K562 (cell line): Measurements from ENCODE around the gene BMPER. TPM values are rescaled to one million over a fixed set of nuclear protein-coding genes. Genes with fewer than 3 reads are reported as not detected.

Source experiments
- ATAC-seq: fragments of 200-7000 bp; cut with Tn5 transposase; 3 replicates; pipeline ENCODE4 v1.9.1; 2020; ENCODE audit warnings: moderate library complexity
- BruUV-seq: library from RNA; stranded (reverse); fragments of 400-500 nt; replicated peaks from 2 replicates; lab custom pipeline; 2021; lab: Mats Ljungman, UMichigan
- CTCF ChIA-PET: fragments of 300-600 bp; formaldehyde crosslinking; extraction: SDS; loops from one replicate; lab custom pipeline; 2021; ENCODE audit warnings: low intra/inter-chr PET ratio; lab: Yijun Ruan, JAX
- POLR2A ChIA-PET: fragments of 300-600, 350-650 bp; sonication (Branson Sonifier 250); formaldehyde crosslinking; extraction: SDS; loops from one replicate; lab custom pipeline; 2021; ENCODE audit warnings: antibody characterized with exemption, inconsistent platforms; lab: Yijun Ruan, JAX
- DNase-seq, 4 experiments: peaks; one replicate each; pipeline versions ENCODE4 v3.0.0 to v3.0.0-alpha.2; 2011 to 2018; ENCODE audit warnings: low spot score in 3 of 4, mixed read lengths in 3 of 4; ENCODE audit errors: extremely low read depth in 1 of 4
- FAIRE-seq: peaks from 2 replicates; lab custom pipeline; 2011; peaks lifted over from hg19 to GRCh38; lab: Jason Lieb, UNC
- H2AFZ ChIP-seq: 2 replicates; pipeline ENCODE4 v1.6.0; 2011; ENCODE audit warnings: low read depth, low read length, control low read depth, inconsistent platforms
- H3K27ac ChIP-seq: fragments of 200-600 bp; 3 replicates; pipeline ENCODE4 v1.8.0; 2011; ENCODE audit warnings: low read depth, mild to moderate bottlenecking, control low read depth, inconsistent platforms, low read length, moderate library complexity, mixed read lengths; ENCODE audit errors: extremely low read depth
- H3K27me3 ChIP-seq, 2 experiments: fragments of 300-600 bp in 1 of 2; 2 replicates in 1 of 2; 3 replicates in 1 of 2; pipeline versions ENCODE4 v1.6.0 to v1.8.0; 2011; ENCODE audit warnings: inconsistent platforms in 2 of 2, low read length in 2 of 2, mild to moderate bottlenecking in 1 of 2, mixed read lengths in 1 of 2, moderate library complexity in 1 of 2; ENCODE audit not compliant: control insufficient read depth in 2 of 2, insufficient read depth in 2 of 2
- H3K36me3 ChIP-seq: fragments of 300-600 bp; 3 replicates; pipeline ENCODE4 v1.8.0; 2011; ENCODE audit warnings: mild to moderate bottlenecking, low read length, inconsistent platforms; ENCODE audit not compliant: control insufficient read depth, insufficient read depth
- H3K4me1 ChIP-seq, 2 experiments: fragments of 200-600 bp in 1 of 2; replicated peaks in 1 of 2; 2 replicates in 1 of 2; 3 replicates in 1 of 2; pipeline versions ENCODE4 v1.5.1 to v1.8.0; 2011; ENCODE audit warnings: inconsistent platforms in 2 of 2, low read length in 2 of 2, mild to moderate bottlenecking in 1 of 2, mixed read lengths in 1 of 2, moderate library complexity in 1 of 2; ENCODE audit not compliant: control insufficient read depth in 2 of 2, insufficient read depth in 2 of 2
- H3K4me2 ChIP-seq: 2 replicates; pipeline ENCODE4 v1.6.1; 2011; ENCODE audit warnings: low read length, control low read depth, inconsistent platforms, mixed read lengths; ENCODE audit not compliant: insufficient read depth
- H3K4me3 ChIP-seq: fragments of 200-600 bp; sonication (generic), shearing (Covaris generic); 2 replicates; pipeline ENCODE4 v1.5.1; 2016; ENCODE audit warnings: control low read depth, inconsistent platforms
- H3K79me2 ChIP-seq: fragments of 200-600 bp; 3 replicates; pipeline ENCODE4 v1.8.0; 2011; ENCODE audit warnings: low read length, inconsistent platforms; ENCODE audit not compliant: control insufficient read depth, insufficient read depth
- H3K9ac ChIP-seq, 2 experiments: 2 replicates each; pipeline versions ENCODE4 v1.6.0 to v1.6.1; 2011; ENCODE audit warnings: low read depth in 2 of 2, low read length in 2 of 2, control low read depth in 1 of 2, inconsistent platforms in 1 of 2, mild to moderate bottlenecking in 1 of 2, mixed read lengths in 1 of 2; ENCODE audit not compliant: insufficient read depth in 1 of 2
- H3K9me1 ChIP-seq: one replicate; pipeline ENCODE4 v1.6.0; 2011; ENCODE audit warnings: inconsistent platforms, mild to moderate bottlenecking, low read length, moderate library complexity; ENCODE audit not compliant: control insufficient read depth, insufficient read depth
- H3K9me3 ChIP-seq: replicated peaks from 2 replicates; pipeline ENCODE4 v1.5.1; 2011; ENCODE audit warnings: low read depth, low read length, inconsistent platforms; ENCODE audit not compliant: control insufficient read depth, insufficient read depth
- H4K20me1 ChIP-seq: replicated peaks from 2 replicates; pipeline ENCODE4 v1.6.1; 2011; ENCODE audit warnings: low read length, inconsistent platforms, mixed read lengths; ENCODE audit not compliant: control insufficient read depth, insufficient read depth
- BCLAF1 ChIP-seq, 2 experiments: fragments of 450-650 bp in 1 of 2; IDR thresholded peaks; 2 replicates each; pipeline ENCODE4 v1.6.1; 2011 to 2017; ENCODE audit warnings: low read depth in 2 of 2, antibody characterized with exemption in 1 of 2, borderline replicate concordance in 1 of 2, low read length in 1 of 2, mild to moderate bottlenecking in 1 of 2, mixed read lengths in 1 of 2; ENCODE audit not compliant: control insufficient read depth in 1 of 2
- CGGBP1 ChIP-seq: fragments of 250-450 bp; sonication (Bioruptor Pico); IDR thresholded peaks from 2 replicates; pipeline ENCODE4 v1.9.0; 2021; ENCODE audit warnings: mild to moderate bottlenecking
- CTBP1 ChIP-seq: fragments of 450-650 bp; IDR thresholded peaks from 2 replicates; pipeline ENCODE4 v1.6.1; 2016; ENCODE audit warnings: borderline replicate concordance
- GTF3C2 ChIP-seq: IDR thresholded peaks from 3 replicates; pipeline ENCODE4 v1.6.1; 2011; ENCODE audit warnings: borderline replicate concordance, mild to moderate bottlenecking, moderate library complexity; ENCODE audit not compliant: insufficient read length; ENCODE audit errors: extremely low read depth
- MAFF ChIP-seq: IDR thresholded peaks from 2 replicates; pipeline ENCODE4 v1.6.1; 2012; ENCODE audit warnings: low read length, improper control_type of control experiment
- MITF ChIP-seq: IDR thresholded peaks from 2 replicates; pipeline ENCODE4 v1.6.1; 2014; ENCODE audit warnings: antibody characterized with exemption
- NEUROD1 ChIP-seq: fragments of 150-350 bp; IDR thresholded peaks from 2 replicates; pipeline ENCODE4 v1.6.1; 2014; ENCODE audit warnings: borderline replicate concordance, low read length, low read depth; ENCODE audit not compliant: partially characterized antibody
- NUFIP1 ChIP-seq: fragments of 450-650 bp; IDR thresholded peaks from 2 replicates; pipeline ENCODE4 v1.6.1; 2018; ENCODE audit not compliant: partially characterized antibody
- TAF7 ChIP-seq: fragments of 450-650 bp; IDR thresholded peaks from 2 replicates; pipeline ENCODE4 v1.6.1; 2016; ENCODE audit warnings: missing genetic modification characterization, missing compliant biosample characterization
- TAL1 ChIP-seq: fragments of 450-650 bp; IDR thresholded peaks from 2 replicates; pipeline ENCODE4 v1.6.1; 2016; ENCODE audit warnings: mild to moderate bottlenecking
- TBL1XR1 ChIP-seq, 2 experiments: IDR thresholded peaks; 2 replicates each; pipeline ENCODE4 v1.6.1; 2012; ENCODE audit warnings: improper control_type of control experiment in 2 of 2, low read length in 2 of 2, mild to moderate bottlenecking in 1 of 2
- WHSC1 ChIP-seq: IDR thresholded peaks from one replicate; pipeline ENCODE4 v1.6.1; 2012; ENCODE audit warnings: low read length, control low read depth, inconsistent platforms
- WGBS: fragments of 100-300 bp; shearing (Covaris generic); methylation state at CpG from one replicate; pipeline ENCODE4 v1.1.6; 2016; ENCODE audit warnings: low coverage, mixed read lengths; ENCODE audit not compliant: insufficient coverage; ENCODE audit errors: missing lambda C conversion rate; 5-methylcytosine and 5-hydroxymethylcytosine counted together
- in situ Hi-C: fragments of 300-500 bp; cut with MboI; formaldehyde crosslinking; loops from 4 replicates; pipeline ENCODE4 v1.15.0; 2018; ENCODE audit warnings: inconsistent platforms, mixed read lengths
- intact Hi-C: fragments of 100-400 bp; cut with micrococcal nuclease; formaldehyde crosslinking; loops from 2 replicates; pipeline ENCODE4 v1.14.2; 2022
- polyA plus RNA-seq, 8 experiments: library from polyadenylated mRNA; depleted of rRNA in 4 of 8; stranded (reverse) in 5 of 8; unstranded in 3 of 8; fragments of >200 nt; fragmentation: Nextera tagmentation in 2 of 8; fragmentation: Illumina TruSeq in 1 of 8; extraction: Ambion mirVana in 2 of 8; extraction: Trizol in 1 of 8; gene quantifications; 2 replicates each; pipeline versions ENCODE4 v1.2.1 to v1.2.3, GENCODE V29; 2011 to 2014; ENCODE audit warnings: inconsistent platforms in 1 of 8, missing spikeins in 1 of 8
- total RNA-seq, 7 experiments: library from RNA; depleted of rRNA in 6 of 7; stranded (reverse); fragments of >200 nt in 6 of 7; fragmentation: Illumina TruSeq in 2 of 7; extraction: Trizol in 2 of 7; gene quantifications; 2 replicates each; pipeline versions ENCODE4 v1.2.1 to v1.2.3, GENCODE V29; 2011 to 2021; ENCODE audit warnings: low replicate concordance in 1 of 7

The BMPER gene
- total and polyA plus RNA-seq, 9 of the 15 experiments (the other 6 are each of a cell fraction or from before 2014, with no cell fraction given): not detected

GRCh38 chr7:34011017-34011695, 105.8 kb downstream of the BMPER start:
- Histone ChIP-seq H3K9me1 (no peaks in the 10 kb centered on the region), H4K20me1 (no peaks in the 10 kb centered on the region), H3K27me3 (no peaks in the 10 kb centered on the region), H3K4me3 (no peak overlapping the region), H3K27ac (no peak overlapping the region), H3K4me1 (no peaks in the 10 kb centered on the region), H3K9me3 (no peaks in the 10 kb centered on the region), H3K79me2 (no peaks in the 10 kb centered on the region), H2AFZ (no peak overlapping the region), H3K36me3 (no peaks in the 10 kb centered on the region), H3K4me2 (no peak overlapping the region), H3K9ac (no peak overlapping the region)
- no TSS peak for BruUV-seq
- POLR2A ChIA-PET: no interaction called here
- ATAC-seq (no peak), FAIRE-seq (no peak), DNase-seq (no peak)
- in situ Hi-C loops (no loop called here), intact Hi-C loops (no loop called here)
- CTCF ChIA-PET: no interaction called here
- WGBS: 0% methylated on average over 3 of the region's 3 CpGs
- TF ChIP-seq MAFF (no peak), TAF7 (no peak), NEUROD1 (no peak), MITF (no peak), CGGBP1 (CRISPR knock-in tag) (no peak), TAL1 (no peak), BCLAF1 (IDR thresholded peaks at IDR 0.05; ENCODE audit: borderline replicate concordance in 1 of 2, control insufficient read depth in 1 of 2, low read depth in 2 of 2, low read length in 1 of 2) (no peak), CTBP1 (no peak), WHSC1 (no peak), NUFIP1 (no peak), TBL1XR1 (IDR thresholded peaks at IDR 0.05; ENCODE audit: low read length in 2 of 2) (no peak), GTF3C2 (no peak)
